Stimulated activated naive CD8-positive, alpha-beta T cell treated with anti-CD3 and anti-CD28 coated beads, Interleukin-15, Interleukin-2, amounts not matched to agents 100 ng/mL and 50 ng/mL, for 24 hours (primary cell): ENCODE measurements around the gene CYP1A2.
A peak's percentile ranks its signal among the peaks of the same experiment; 100 is the strongest.

ENCODE experiments used
- H3K27ac Mint-ChIP-seq: one replicate; pipeline ENCODE4 v1.8.0; 2021; ENCODE audit warnings: mild to moderate bottlenecking, mixed read lengths
- H3K27me3 Mint-ChIP-seq: one replicate; pipeline ENCODE4 v1.8.0; 2021; ENCODE audit warnings: mixed read lengths
- H3K36me3 Mint-ChIP-seq: one replicate; pipeline ENCODE4 v1.8.0; 2021; ENCODE audit warnings: low read depth, mixed read lengths
- H3K4me1 Mint-ChIP-seq: one replicate; pipeline ENCODE4 v1.8.0; 2021; ENCODE audit warnings: low read depth, mixed read lengths
- H3K4me3 Mint-ChIP-seq: one replicate; pipeline ENCODE4 v1.8.0; 2021; ENCODE audit warnings: mild to moderate bottlenecking, mixed read lengths
- H3K9me3 Mint-ChIP-seq: one replicate; pipeline ENCODE4 v1.8.0; 2021; ENCODE audit warnings: mixed read lengths

CYP1A2 gene, protein sequence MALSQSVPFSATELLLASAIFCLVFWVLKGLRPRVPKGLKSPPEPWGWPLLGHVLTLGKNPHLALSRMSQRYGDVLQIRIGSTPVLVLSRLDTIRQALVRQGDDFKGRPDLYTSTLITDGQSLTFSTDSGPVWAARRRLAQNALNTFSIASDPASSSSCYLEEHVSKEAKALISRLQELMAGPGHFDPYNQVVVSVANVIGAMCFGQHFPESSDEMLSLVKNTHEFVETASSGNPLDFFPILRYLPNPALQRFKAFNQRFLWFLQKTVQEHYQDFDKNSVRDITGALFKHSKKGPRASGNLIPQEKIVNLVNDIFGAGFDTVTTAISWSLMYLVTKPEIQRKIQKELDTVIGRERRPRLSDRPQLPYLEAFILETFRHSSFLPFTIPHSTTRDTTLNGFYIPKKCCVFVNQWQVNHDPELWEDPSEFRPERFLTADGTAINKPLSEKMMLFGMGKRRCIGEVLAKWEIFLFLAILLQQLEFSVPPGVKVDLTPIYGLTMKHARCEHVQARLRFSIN

DNA sequence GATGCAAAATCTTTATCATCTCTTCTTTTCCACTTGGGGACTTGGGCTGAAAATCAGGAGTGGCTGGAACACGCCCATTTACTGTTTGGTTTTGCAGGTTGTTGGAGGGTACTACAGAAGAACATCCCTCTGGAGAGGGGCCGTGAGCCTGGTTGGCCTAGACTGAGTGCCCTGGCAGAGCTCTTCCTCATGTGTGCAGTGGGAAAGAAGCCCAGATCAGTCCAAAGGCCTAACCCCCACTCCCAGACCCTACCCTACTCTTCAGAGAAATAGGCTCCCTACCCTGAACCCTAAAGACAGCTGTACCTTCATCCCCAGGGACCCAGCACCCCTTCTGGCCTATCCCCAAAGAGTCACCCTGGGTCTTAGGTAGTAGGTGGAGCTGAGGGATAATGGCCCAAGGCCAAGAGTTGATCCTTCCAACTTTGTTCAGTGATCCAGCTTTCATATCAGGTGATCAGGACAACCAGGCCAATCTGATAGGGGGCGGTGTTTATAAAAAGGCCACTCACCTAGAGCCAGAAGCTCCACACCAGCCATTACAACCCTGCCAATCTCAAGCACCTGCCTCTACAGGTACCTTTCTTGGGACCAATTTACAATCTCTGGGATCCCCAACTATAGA is at the start of gene CYP1A2:
CYP1A2 (plus strand) TSS at position 524 of the 625 bp plus-strand sequence. CDS start 894 bp downstream, outside the sequence.
- Mint-ChIP-seq H3K4me1 (no peaks in the 10 kb centered on the region), H3K9me3 (no peaks in the 10 kb centered on the region)

DNA sequence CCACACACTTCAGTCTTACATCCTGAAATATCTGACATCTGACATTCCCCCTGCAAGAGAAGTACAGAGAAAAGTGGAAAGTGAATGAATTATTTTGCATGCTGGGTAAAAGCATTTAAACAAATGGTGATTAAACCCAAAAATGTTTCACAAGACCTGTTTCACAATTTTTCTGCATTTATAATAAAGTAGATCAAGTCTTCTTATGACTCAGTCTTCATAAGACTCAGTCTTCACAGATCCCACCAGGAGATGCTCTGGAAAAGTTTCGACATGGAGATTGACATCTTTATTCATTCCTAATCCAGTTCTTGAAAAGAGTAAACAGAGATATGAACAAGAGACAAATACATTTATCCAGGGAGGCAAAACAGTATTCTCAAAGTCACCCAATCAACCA is 39.6 kb upstream of the CYP1A2 start:
- peaks cover 5% of the 10 kb centered on the region for H3K4me1 Mint-ChIP-seq
- no peak overlapping the region for H3K4me3 Mint-ChIP-seq
- peaks cover 18% of the 10 kb centered on the region for H3K27me3 Mint-ChIP-seq
- H3K27ac Mint-ChIP-seq, result no peak overlapping the region
- H3K36me3 Mint-ChIP-seq, result no peaks in the 10 kb centered on the region
- H3K9me3 Mint-ChIP-seq, result no peaks in the 10 kb centered on the region

More for the DNA sequence above, at the start of gene CYP1A2:
- Mint-ChIP-seq H3K36me3 (no peaks in the 10 kb centered on the region), H3K27ac (no peak within 1 kb of the TSS), H3K4me3 (no peak within 1 kb of the TSS), H3K27me3 (no peaks in the 10 kb centered on the region)

- Mint-ChIP-seq H3K4me1 (peaks cover 5% of the 10 kb centered on the region), H3K36me3 (no peaks in the 10 kb centered on the region), H3K27me3 (peaks cover 18% of the 10 kb centered on the region), H3K27ac (peak overlapping the region; percentile 28), H3K4me3 (no peak overlapping the region), H3K9me3 (no peaks in the 10 kb centered on the region)
Measured at GRCh38 chr15:74709892-74710291, 38.8 kb upstream of the CYP1A2 start.

- Mint-ChIP-seq H3K4me3 (no peak overlapping the region), H3K27me3 (peaks cover 18% of the 10 kb centered on the region), H3K27ac (peak overlapping the region; percentile 28), H3K36me3 (no peaks in the 10 kb centered on the region), H3K4me1 (peaks cover 5% of the 10 kb centered on the region), H3K9me3 (no peaks in the 10 kb centered on the region)
Measured at GRCh38 chr15:74710319-74711094, 38.1 kb upstream of the CYP1A2 start.

- Mint-ChIP-seq H3K9me3 (no peaks in the 10 kb centered on the region), H3K4me3 (no peak overlapping the region), H3K36me3 (no peaks in the 10 kb centered on the region), H3K27ac (no peak overlapping the region), H3K4me1 (peaks cover 5% of the 10 kb centered on the region), H3K27me3 (peaks cover 7% of the 10 kb centered on the region)
Measured at GRCh38 chr15:74712311-74712710, 36.3 kb upstream of the CYP1A2 start.

- no peak overlapping the region for H3K27ac Mint-ChIP-seq
- H3K9me3 Mint-ChIP-seq, result no peaks in the 10 kb centered on the region
- no peaks in the 10 kb centered on the region for H3K36me3 Mint-ChIP-seq
- no peaks in the 10 kb centered on the region for H3K4me1 Mint-ChIP-seq
- H3K27me3 Mint-ChIP-seq, result no peaks in the 10 kb centered on the region
- H3K4me3 Mint-ChIP-seq, result no peak overlapping the region
Measured at GRCh38 chr15:74716651-74717050, 32.0 kb upstream of the CYP1A2 start.

DNA sequence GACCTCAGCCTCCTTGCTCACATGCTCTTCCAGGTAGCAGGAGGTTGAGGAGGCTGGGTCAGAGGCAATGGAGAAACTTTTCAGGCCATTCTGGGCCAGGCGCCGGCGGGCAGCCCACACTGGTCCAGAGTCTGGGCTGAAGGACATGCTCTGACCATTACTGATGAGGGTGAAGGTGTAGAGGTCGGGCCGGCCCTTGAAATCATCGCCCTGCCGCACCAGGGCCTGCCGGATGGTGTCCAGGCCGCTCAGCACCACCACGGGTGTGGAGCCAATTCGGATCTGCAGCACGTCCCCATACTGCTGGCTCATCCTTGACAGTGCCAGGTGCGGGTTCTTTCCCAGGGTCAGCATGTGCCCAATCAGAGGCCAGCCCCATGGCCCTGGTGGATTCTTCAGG is 26.1 kb upstream of the CYP1A2 start:
- Mint-ChIP-seq H3K27ac (no peak overlapping the region), H3K4me1 (peaks cover 11% of the 10 kb centered on the region)

GRCh38 chr15:74723187-74723586 is 25.5 kb upstream of the CYP1A2 start:
- Mint-ChIP-seq H3K27me3 (peaks cover 19% of the 10 kb centered on the region), H3K9me3 (no peaks in the 10 kb centered on the region), H3K4me3 (no peak overlapping the region), H3K36me3 (no peaks in the 10 kb centered on the region), H3K4me1 (peaks cover 11% of the 10 kb centered on the region), H3K27ac (no peak overlapping the region)

More for the DNA sequence above, 26.1 kb upstream of the CYP1A2 start:
- Mint-ChIP-seq H3K9me3 (no peaks in the 10 kb centered on the region), H3K4me3 (no peak overlapping the region), H3K36me3 (no peaks in the 10 kb centered on the region), H3K27me3 (peaks cover 15% of the 10 kb centered on the region)

GRCh38 chr15:74723754-74724334 is 24.8 kb upstream of the CYP1A2 start:
- peaks cover 19% of the 10 kb centered on the region for H3K27me3 Mint-ChIP-seq
- no peaks in the 10 kb centered on the region for H3K9me3 Mint-ChIP-seq
- H3K4me3 Mint-ChIP-seq, result no peak overlapping the region
- H3K36me3 Mint-ChIP-seq, result no peaks in the 10 kb centered on the region
- H3K4me1 Mint-ChIP-seq, result peaks cover 11% of the 10 kb centered on the region
- H3K27ac Mint-ChIP-seq, result no peak overlapping the region

DNA sequence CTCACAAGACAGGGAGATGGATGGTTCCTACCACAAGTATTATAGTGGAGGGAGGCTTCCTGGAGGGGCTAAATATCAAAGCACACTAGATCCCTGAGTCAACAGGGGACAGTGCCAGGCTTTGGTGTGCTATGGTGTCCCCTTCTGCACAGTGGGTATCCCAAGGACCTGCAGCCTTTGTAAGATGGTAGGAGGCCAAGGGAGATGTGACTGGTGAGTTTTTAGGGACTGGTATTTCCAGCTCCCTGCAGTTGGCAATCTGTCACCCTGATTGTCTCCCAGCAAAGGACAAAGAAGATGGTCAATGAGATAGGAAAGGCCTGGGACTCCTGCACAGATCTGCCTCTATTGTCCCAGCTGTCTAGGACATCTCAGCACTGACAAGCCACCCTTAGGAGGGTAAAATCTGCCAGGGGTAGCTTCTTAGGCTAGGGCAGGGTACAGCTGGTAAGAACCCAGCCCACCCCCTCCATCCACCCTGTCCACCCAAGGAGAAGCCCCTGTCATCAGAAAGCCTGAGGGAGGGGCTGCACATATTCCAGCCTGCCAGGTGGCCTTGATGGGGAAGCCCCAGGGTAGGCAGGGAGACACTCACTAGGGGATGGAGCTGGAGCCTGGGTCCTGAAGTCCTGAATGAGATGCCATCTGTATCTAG is 23.9 kb upstream of the CYP1A2 start:
- H3K9me3 Mint-ChIP-seq, result no peaks in the 10 kb centered on the region
- no peaks in the 10 kb centered on the region for H3K36me3 Mint-ChIP-seq
- no peak overlapping the region for H3K27ac Mint-ChIP-seq
- no peak overlapping the region for H3K4me3 Mint-ChIP-seq
- peaks cover 19% of the 10 kb centered on the region for H3K27me3 Mint-ChIP-seq
- peaks cover 11% of the 10 kb centered on the region for H3K4me1 Mint-ChIP-seq

GRCh38 chr15:74725225-74725774 is 23.3 kb upstream of the CYP1A2 start, which contains the start of gene CYP1A1:
Gene CYP1A1, minus strand, starts transcription at chr15:74725528. Its CDS starts 2,431 bp downstream, at chr15:74723097.
- no peaks in the 10 kb centered on the region for H3K9me3 Mint-ChIP-seq
- H3K4me3 Mint-ChIP-seq, result peak within 1 kb of the TSS; percentile 53
- no peak within 1 kb of the TSS for H3K27ac Mint-ChIP-seq
- H3K27me3 Mint-ChIP-seq, result peaks cover 20% of the 10 kb centered on the region
- no peaks in the 10 kb centered on the region for H3K36me3 Mint-ChIP-seq
- H3K4me1 Mint-ChIP-seq, result peaks cover 11% of the 10 kb centered on the region

DNA sequence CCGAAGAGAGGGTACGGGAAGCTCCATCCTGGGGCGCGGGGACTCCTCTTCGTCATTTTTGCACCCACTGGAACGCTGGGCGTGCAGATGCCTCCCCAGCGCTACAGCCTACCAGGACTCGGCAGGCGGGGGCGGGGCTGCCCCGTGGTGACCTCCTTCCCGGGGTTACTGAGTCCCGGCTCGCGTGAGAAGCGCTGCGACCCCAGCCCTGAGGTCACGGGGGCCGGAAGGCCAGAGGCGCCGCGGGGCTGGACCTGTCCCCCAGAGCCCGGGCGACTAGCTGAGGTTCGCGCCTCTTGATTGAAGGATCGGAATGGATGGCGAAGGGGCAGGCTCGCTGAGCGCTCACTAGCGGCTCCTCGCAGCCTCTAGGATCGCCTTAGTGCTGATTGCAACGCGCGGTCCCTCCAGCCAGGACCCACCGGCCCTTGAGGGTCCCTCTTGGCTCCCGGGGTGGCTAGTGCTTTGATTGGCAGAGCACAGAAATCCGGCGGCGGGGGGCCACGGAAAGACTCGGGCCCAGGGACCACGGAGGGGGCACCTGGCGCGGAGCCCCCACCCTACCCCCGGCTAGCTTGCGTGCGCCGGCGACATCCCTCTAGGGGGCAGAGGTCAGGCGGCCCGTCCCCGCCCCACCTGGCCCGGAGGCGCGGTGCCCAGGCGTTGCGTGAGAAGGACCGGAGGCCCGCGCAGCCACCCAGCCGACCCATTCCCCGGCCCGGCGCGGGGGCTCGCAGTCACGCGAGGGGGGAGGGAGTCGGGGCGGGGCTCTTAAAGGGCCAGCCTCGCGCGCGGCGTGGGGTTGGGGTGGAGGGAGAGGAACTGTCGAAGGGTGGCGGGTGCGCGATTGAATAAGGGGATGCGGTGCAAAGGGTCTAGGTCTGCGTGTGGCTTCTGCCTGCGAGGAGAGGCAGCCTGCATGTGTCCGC is 22.5 kb upstream of the CYP1A2 start:
- Mint-ChIP-seq H3K27me3 (peaks cover 23% of the 10 kb centered on the region), H3K4me1 (peaks cover 11% of the 10 kb centered on the region), H3K9me3 (no peaks in the 10 kb centered on the region), H3K36me3 (no peaks in the 10 kb centered on the region), H3K4me3 (peak overlapping the region; percentile 71), H3K27ac (no peak overlapping the region)

- H3K27ac Mint-ChIP-seq, result peak overlapping the region; percentile 41
- H3K9me3 Mint-ChIP-seq, result no peaks in the 10 kb centered on the region
- peaks cover 11% of the 10 kb centered on the region for H3K4me1 Mint-ChIP-seq
Measured at GRCh38 chr15:74726774-74727164, 21.9 kb upstream of the CYP1A2 start.

More at GRCh38 chr15:74726774-74727164, 21.9 kb upstream of the CYP1A2 start:
- H3K36me3 Mint-ChIP-seq, result no peaks in the 10 kb centered on the region
- H3K4me3 Mint-ChIP-seq, result peak overlapping the region; percentile 71
- peaks cover 23% of the 10 kb centered on the region for H3K27me3 Mint-ChIP-seq
